ENCODE results near the gene FAM184B. TPM values are rescaled to one million over a fixed set of nuclear protein-coding genes. Genes with fewer than 3 reads are reported as not detected.

Gene FAM184B
- total RNA-seq, 2 donors from 2014 or later = 0.07 TPM; not detected in 1

DNA sequence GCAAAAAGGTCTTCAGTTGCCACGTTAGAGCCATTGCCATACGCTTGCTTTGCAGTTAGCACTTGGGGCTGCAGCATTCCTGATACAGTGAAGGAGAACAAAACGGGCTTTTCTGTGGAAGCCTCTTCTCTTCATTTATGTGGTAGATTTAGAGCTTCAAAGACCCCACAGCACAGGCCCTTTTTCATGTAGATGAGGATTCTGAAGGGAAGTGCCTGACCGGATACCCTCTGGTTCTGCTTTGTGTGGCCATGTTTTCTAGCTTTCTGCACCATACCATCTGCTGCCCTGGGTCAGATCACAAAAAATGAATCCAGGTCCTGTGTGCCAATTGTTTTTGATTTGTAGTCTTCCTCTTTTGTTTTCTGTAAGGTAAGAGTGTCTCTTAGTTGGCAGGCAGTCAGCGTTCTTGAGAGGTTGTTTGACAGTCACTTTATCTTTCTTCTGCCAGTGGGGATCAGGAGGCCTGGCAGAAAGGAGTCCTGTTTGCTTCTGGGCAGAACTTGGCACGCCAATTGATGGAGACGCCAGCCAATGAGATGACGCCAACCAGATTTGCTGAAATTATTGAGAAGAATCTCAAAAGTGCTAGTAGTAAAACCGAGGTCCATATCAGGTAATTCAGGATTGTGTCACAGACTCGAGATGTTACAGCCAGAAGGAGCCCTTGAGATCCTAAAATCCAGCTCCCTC lies 196.8 kb downstream of the FAM184B start:
- no peaks in the 10 kb centered on the region for H3K4me1 ChIP-seq (ENCODE audit: control insufficient read depth, insufficient read depth, low read length)
- H3K27me3 Mint-ChIP-seq (ENCODE audit: insufficient read depth) = no peaks in the 10 kb centered on the region
- no peaks in the 10 kb centered on the region for H3K4me1 Mint-ChIP-seq

DNA sequence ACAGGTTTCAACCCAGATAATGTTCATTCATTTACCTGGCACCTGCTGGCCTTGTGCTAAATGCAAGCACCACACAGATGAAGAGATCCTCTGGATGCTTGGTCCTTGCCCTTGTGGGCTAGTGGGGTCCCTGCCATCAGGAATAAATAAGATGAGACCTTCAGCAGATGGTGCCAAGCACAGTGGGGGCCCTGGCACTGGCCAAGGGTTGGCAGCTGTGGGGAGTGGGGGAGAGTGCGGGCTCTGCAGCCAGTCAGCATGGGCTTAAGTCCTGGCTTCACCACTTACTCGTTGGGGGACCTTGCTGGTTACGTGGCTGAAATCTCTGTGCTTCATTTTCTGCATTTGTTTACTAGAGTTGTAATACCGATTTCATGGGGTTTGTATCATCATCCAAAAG lies 197.5 kb downstream of the FAM184B start:
- no peak overlapping the region for H3K27ac Mint-ChIP-seq
- 91 to 95% methylated on average over 4 of the region's 4 CpGs for WGBS, 2 experiments (ENCODE audit: insufficient coverage in 1 of 2, insufficient read length in 1 of 2)
- peaks cover 87% of the 10 kb centered on the region for H3K36me3 ChIP-seq (ENCODE audit: control insufficient read depth, insufficient read depth, low read length)
- no peaks in the 10 kb centered on the region for H3K27me3 Mint-ChIP-seq (ENCODE audit: insufficient read depth)
- TF ChIP-seq, protein P1, sequence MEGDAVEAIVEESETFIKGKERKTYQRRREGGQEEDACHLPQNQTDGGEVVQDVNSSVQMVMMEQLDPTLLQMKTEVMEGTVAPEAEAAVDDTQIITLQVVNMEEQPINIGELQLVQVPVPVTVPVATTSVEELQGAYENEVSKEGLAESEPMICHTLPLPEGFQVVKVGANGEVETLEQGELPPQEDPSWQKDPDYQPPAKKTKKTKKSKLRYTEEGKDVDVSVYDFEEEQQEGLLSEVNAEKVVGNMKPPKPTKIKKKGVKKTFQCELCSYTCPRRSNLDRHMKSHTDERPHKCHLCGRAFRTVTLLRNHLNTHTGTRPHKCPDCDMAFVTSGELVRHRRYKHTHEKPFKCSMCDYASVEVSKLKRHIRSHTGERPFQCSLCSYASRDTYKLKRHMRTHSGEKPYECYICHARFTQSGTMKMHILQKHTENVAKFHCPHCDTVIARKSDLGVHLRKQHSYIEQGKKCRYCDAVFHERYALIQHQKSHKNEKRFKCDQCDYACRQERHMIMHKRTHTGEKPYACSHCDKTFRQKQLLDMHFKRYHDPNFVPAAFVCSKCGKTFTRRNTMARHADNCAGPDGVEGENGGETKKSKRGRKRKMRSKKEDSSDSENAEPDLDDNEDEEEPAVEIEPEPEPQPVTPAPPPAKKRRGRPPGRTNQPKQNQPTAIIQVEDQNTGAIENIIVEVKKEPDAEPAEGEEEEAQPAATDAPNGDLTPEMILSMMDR (conservative IDR thresholded peaks at IDR 0.05) = no peak
- peaks cover 65% of the 10 kb centered on the region for H3K36me3 Mint-ChIP-seq (ENCODE audit: low read depth)
- no peaks in the 10 kb centered on the region for H3K4me1 ChIP-seq (ENCODE audit: control insufficient read depth, insufficient read depth, low read length)
- no peaks in the 10 kb centered on the region for H3K9me3 Mint-ChIP-seq
- no peaks in the 10 kb centered on the region for H3K4me1 Mint-ChIP-seq
- DNase-seq = no peak
- H3K4me3 ChIP-seq (ENCODE audit: low read length) = no peak overlapping the region
- no peaks in the 10 kb centered on the region for H3K9me3 ChIP-seq (ENCODE audit: control insufficient read depth, low read length)
- no peak overlapping the region for H3K27ac ChIP-seq (ENCODE audit: low read depth, low read length)
- no peaks in the 10 kb centered on the region for H3K27me3 ChIP-seq (ENCODE audit: control insufficient read depth, insufficient read depth, low read length, poor library complexity, severe bottlenecking)
- H3K4me3 Mint-ChIP-seq = no peak overlapping the region
- H3K9ac ChIP-seq (ENCODE audit: extremely low read depth, low read length, poor library complexity, severe bottlenecking) = no peak overlapping the region

More for the DNA sequence above, 196.8 kb downstream of the FAM184B start:
- TF ChIP-seq, protein P1 (conservative IDR thresholded peaks at IDR 0.05) = no peak
- Histone ChIP-seq H3K27me3 (ENCODE audit: control insufficient read depth, insufficient read depth, low read length, poor library complexity, severe bottlenecking) (no peaks in the 10 kb centered on the region), H3K36me3 (ENCODE audit: control insufficient read depth, insufficient read depth, low read length) (peaks cover 89% of the 10 kb centered on the region), H3K9me3 (ENCODE audit: control insufficient read depth, low read length) (no peaks in the 10 kb centered on the region), H3K4me3 (ENCODE audit: low read length) (no peak overlapping the region), H3K9ac (ENCODE audit: extremely low read depth, low read length, poor library complexity, severe bottlenecking) (no peak overlapping the region), H3K27ac (ENCODE audit: low read depth, low read length) (no peak overlapping the region)
- peaks cover 71% of the 10 kb centered on the region for H3K36me3 Mint-ChIP-seq (ENCODE audit: low read depth)
- WGBS, 2 experiments (ENCODE audit: insufficient coverage in 1 of 2, insufficient read length in 1 of 2) = 87 to 88% methylated on average over 8 to 10 of the region's 10 CpGs
- no peak overlapping the region for H3K4me3 Mint-ChIP-seq
- H3K9me3 Mint-ChIP-seq = no peaks in the 10 kb centered on the region
- no peak overlapping the region for H3K27ac Mint-ChIP-seq
- no peak for DNase-seq

DNA sequence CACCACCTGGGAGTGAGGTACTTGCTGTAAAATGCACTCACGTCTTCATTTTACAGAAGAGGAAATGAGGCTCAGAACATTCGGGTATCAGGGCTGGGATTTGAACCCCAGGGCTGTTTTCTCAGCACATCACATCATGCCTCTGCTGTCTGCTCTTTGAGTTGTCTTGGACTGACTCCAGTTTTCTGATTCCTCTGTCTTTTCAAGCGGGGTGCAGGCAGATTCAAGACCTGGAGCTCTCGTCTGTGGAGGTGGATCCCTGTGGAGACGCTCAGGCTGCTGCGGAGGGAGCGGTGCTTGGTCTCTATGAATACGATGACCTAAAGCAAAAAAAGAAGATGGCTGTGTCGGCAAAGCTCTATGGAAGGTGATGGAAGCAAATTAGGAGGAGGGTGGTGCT lies 198.1 kb downstream of the FAM184B start:
- Mint-ChIP-seq H3K9me3 (no peaks in the 10 kb centered on the region), H3K27ac (no peak overlapping the region), H3K4me3 (no peak overlapping the region), H3K4me1 (peaks cover 3% of the 10 kb centered on the region), H3K27me3 (ENCODE audit: insufficient read depth) (no peaks in the 10 kb centered on the region), H3K36me3 (ENCODE audit: low read depth) (peaks cover 58% of the 10 kb centered on the region)
- DNase-seq = no peak
- 91 to 94% methylated on average over 8 to 9 of the region's 9 CpGs for WGBS, 2 experiments (ENCODE audit: insufficient coverage in 1 of 2, insufficient read length in 1 of 2)
- peaks cover 3% of the 10 kb centered on the region for H3K4me1 ChIP-seq (ENCODE audit: control insufficient read depth, insufficient read depth, low read length)
- no peaks in the 10 kb centered on the region for H3K9me3 ChIP-seq (ENCODE audit: control insufficient read depth, low read length)
- H3K4me3 ChIP-seq (ENCODE audit: low read length) = no peak overlapping the region
- H3K27ac ChIP-seq (ENCODE audit: low read depth, low read length) = no peak overlapping the region
- TF ChIP-seq, protein P1 (conservative IDR thresholded peaks at IDR 0.05) = no peak
- H3K36me3 ChIP-seq (ENCODE audit: control insufficient read depth, insufficient read depth, low read length) = peaks cover 81% of the 10 kb centered on the region
- H3K27me3 ChIP-seq (ENCODE audit: control insufficient read depth, insufficient read depth, low read length, poor library complexity, severe bottlenecking) = no peaks in the 10 kb centered on the region
- H3K9ac ChIP-seq (ENCODE audit: extremely low read depth, low read length, poor library complexity, severe bottlenecking) = no peak overlapping the region
